GM18909 (cell line): ENCODE data around the gene SERPINB1.
"Not testable (repeated sequence)": the region's sequence is repeated elsewhere in the genome, so short reads cannot be mapped to it uniquely, and the experiment has no call there.

Experiments
- ATAC-seq: cut with Tn5 transposase; IDR thresholded peaks from one replicate; pipeline ENCODE4 v1.9.1; 2021; ENCODE audit warnings: mild to moderate bottlenecking; ENCODE audit not compliant: unreplicated experiment, poor library complexity

SERPINB1 gene

GRCh38 chr6:2866171-2866846 is 24.6 kb upstream of the SERPINB1 start:
- ATAC-seq, result peak; percentile 65

- no peak for ATAC-seq
Observed at GRCh38 chr6:2865694-2866151, 24.1 kb upstream of the SERPINB1 start.

GRCh38 chr6:2865270-2865669 is 23.6 kb upstream of the SERPINB1 start:
- no peak for ATAC-seq

GRCh38 chr6:2863901-2864300 is 22.2 kb upstream of the SERPINB1 start:
- no peak for ATAC-seq

GRCh38 chr6:2862712-2863181 is 21.1 kb upstream of the SERPINB1 start:
- peak; percentile 53 for ATAC-seq

- no peak for ATAC-seq
Observed at GRCh38 chr6:2861822-2862164, 20.1 kb upstream of the SERPINB1 start.

- ATAC-seq, result no peak
Observed at GRCh38 chr6:2861060-2861821, 19.6 kb upstream of the SERPINB1 start.

GRCh38 chr6:2860706-2861059 is 19.0 kb upstream of the SERPINB1 start:
- ATAC-seq, result not testable (repeated sequence)

GRCh38 chr6:2859798-2860705 is 18.4 kb upstream of the SERPINB1 start:
- not testable (repeated sequence) for ATAC-seq

- no peak for ATAC-seq
Observed at GRCh38 chr6:2859185-2859700, 17.6 kb upstream of the SERPINB1 start.

GRCh38 chr6:2857580-2858337 is 16.1 kb upstream of the SERPINB1 start:
- peak; percentile 58 for ATAC-seq

- ATAC-seq, result no peak
Observed at GRCh38 chr6:2857185-2857579, 15.5 kb upstream of the SERPINB1 start.

GRCh38 chr6:2855061-2855519 is 13.4 kb upstream of the SERPINB1 start:
- ATAC-seq, result no peak

- no peak for ATAC-seq
Observed at GRCh38 chr6:2854396-2854982, 12.8 kb upstream of the SERPINB1 start.

GRCh38 chr6:2853769-2854395 is 12.2 kb upstream of the SERPINB1 start:
- no peak for ATAC-seq

- not testable (repeated sequence) for ATAC-seq
Observed at GRCh38 chr6:2853378-2853768, 11.7 kb upstream of the SERPINB1 start.

GRCh38 chr6:2852921-2853322 is 11.3 kb upstream of the SERPINB1 start:
- ATAC-seq, result no peak

GRCh38 chr6:2852514-2852855 is 10.8 kb upstream of the SERPINB1 start:
- no peak for ATAC-seq
